HG03342 (cell line): ENCODE measurements around the gene RABGAP1L.
"Not testable (repeated sequence)": the region's sequence is repeated elsewhere in the genome, so short reads cannot be mapped to it uniquely, and the experiment has no call there.

ENCODE experiments used
- ATAC-seq: cut with Tn5 transposase; IDR thresholded peaks from one replicate; pipeline ENCODE4 v1.9.1; 2021; ENCODE audit warnings: mild to moderate bottlenecking, moderate library complexity; ENCODE audit not compliant: unreplicated experiment

RABGAP1L gene

DNA sequence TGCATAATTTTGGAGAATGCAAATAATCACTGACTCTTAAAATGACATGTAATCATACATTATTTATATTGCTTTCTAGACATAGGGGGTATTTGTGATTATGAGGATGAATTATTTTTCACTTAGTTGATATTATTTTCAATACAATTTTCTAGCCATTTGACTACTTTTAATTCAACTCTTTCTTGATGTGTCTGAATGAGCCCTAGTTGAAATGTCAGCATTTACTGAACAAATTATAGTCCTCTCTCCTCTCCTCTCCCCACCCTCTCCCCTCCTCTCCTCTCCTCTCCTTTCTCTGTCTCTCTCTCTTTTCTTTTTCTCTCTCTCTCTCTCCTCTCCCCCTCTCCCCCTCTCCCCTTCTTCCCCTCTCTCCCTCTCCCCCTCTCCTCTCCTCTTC is 483.1 kb downstream of the RABGAP1L start:
- ATAC-seq: no peak

DNA sequence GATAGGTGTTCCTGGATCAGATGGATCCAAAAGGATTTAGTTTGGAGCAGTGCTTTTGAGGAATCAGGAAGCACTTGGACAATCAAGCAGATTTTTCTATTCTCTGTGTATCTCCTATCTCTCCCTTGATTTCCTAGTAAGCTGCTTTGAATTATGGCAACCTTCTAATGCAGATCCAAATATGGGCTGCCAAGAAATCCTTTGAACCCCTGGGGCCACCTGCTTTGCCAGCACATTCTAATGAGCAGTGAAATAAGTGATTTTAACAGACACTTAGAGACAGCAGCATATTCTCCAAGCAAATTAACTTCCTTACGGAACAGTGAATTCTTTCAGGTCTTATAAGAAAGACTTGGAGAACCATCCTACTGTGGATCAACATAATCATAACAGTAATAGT is 483.9 kb downstream of the RABGAP1L start:
- no peak for ATAC-seq

DNA sequence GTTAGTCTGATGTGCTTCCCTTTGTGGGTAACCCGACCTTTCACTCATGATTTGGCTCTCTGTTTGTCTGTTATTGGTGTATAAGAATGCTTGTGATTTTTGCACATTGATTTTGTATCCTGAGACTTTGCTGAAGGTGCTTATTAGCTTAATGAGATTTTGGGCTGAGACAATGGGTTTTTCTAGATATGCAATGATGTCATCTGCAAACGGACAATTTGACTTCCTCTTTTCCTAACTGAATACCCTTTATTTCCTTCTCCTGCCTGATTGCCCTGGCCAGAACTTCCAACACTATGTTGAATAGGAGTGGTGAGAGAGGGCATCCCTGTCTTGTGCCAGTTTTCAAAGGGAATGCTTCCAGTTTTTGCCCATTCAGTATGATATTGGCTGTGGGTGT is 490.3 kb downstream of the RABGAP1L start:
- not testable (repeated sequence) for ATAC-seq

DNA sequence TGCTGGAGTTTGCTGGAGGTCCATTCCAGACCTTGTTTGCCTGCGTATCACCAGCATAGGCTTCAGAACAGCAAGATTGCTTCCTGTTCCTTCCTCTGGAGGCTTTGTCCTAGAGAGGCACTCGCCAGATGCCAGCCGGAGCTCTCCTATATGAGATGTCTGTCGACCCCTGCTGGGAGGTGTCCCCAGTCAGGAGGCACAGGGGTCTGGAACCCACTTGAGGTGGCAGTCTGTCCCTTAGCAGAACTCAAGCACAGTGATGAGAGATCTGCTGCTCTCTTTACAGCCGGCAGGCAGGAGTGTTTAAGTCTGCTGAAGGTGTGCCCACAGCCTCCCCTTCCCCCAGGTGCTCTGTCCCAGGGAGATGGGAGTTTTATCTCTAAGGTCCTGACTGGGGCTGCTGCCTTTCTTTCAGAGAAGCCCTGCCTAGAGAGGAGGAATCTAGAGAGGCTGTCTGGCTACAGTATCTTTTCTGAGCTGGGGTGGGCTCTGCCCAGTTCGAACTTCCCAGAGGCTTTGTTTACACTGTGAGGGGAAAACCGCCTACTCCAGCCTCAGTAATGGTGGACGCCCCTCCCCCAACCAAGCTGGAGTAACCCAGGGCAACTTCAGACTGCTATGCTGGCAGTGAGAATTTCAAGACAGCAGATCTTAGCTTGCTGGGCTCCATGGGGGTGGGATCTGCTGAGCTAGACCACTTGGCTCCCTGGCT is 493.4 kb downstream of the RABGAP1L start:
- no peak for ATAC-seq

GRCh38 chr1:174654560-174654959 is 495.2 kb downstream of the RABGAP1L start:
- no peak for ATAC-seq

DNA sequence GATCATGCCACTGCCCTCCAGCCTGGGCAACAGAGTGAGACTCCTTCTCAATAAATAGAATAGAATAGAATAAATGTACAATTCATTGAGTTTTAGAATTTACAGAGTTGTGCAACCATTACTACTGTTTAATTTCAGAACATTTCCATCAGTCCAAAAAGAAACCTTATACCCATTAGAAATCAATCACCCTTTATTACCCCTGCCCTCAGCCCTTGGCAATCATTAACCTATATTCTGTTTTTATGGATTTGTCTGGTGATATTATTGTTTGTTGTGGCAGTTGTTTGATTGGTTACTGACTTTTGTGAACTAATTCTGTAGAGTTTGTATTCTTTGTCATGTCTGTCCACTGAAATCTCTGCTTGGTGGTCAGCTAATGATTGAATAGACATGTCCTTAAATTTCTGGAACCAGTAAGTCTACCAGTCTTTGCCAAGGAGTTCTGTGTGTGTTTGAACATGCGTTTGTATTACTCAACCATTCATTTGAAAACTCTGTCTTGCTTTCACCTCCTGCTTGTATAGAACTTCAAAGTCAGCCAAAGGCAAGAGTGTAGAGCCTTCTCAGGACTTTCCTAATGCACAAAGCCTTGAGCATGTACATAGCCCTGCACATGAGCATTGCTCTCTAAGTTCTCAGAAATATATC is 497.2 kb downstream of the RABGAP1L start:
- ATAC-seq: no peak

GRCh38 chr1:174657411-174657810 is 498.1 kb downstream of the RABGAP1L start:
- no peak for ATAC-seq

DNA sequence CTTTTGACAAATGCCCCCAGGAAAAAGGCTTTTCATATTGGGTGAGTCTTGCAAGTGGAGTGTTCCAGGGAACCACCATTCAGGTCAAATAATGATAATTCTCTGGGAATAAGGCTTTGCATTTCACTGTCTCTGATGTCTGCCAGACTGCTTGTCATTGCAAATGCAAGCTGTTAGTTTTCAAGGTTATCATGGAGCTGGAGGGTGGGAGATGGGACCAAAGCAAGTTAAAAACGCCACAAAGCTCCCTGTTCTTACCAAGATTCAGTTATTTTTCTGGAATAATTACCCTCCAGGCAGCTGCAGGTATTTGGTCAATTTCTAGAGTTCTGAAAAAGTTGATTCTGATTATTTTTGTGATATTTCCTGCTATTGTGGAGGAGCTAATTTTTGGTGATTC is 498.6 kb downstream of the RABGAP1L start:
- ATAC-seq: no peak

DNA sequence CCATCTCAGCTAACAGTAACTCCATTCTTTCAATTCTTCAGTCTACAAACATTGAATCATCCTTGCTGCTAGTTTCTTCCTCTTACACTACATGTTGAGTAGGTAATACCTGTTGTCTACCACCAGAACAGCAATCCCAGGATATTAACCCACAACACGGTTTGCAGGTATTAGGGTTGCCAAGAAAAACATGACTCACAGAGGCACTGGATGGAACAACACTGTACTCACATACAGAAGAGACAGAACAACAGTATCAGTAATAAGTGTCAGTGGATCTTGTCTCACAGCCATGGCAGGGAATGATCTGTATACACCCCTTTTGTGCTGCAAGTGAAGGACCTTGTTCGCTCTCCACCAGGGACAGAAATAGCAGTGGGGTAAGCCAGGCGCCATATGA is 500.5 kb downstream of the RABGAP1L start:
- no peak for ATAC-seq

DNA sequence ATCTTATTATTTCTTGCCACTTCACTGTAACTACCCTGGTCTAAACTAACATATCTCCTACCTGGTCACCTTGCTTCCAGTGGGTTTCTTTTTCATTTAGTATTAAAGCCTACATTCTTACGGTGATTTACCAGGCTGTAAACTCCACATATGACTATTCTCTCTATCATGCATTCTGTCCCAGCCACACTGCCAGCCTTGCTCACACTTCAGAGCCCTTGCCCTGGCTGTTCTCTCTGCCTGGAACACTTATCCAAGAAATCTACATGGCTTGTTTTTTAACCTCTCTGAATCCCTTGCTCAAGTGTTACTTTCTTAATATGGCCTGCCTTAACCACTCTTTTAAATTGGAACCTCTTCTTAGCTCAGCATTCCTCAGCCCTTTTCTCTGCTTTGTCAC is 501.2 kb downstream of the RABGAP1L start:
- no peak for ATAC-seq

DNA sequence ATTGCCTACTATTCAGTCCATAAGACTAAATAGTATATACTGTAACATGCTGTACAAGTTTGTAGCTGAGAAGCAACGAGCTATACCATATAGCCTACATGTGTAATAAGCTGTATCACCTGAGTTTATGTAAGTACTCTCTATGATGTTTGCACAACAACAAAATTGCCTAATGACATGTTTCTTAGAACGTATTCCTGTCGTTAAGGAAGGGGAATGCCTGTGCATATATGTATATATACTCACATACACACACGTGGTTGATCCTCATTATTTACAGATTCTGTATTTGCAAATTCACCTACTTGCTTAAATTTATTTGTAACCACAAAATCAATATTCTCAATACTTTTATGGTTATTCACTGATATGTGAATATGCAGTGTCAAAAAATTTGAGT is 504.0 kb downstream of the RABGAP1L start:
- ATAC-seq: no peak

GRCh38 chr1:174666248-174666647 is 506.9 kb downstream of the RABGAP1L start:
- no peak for ATAC-seq

DNA sequence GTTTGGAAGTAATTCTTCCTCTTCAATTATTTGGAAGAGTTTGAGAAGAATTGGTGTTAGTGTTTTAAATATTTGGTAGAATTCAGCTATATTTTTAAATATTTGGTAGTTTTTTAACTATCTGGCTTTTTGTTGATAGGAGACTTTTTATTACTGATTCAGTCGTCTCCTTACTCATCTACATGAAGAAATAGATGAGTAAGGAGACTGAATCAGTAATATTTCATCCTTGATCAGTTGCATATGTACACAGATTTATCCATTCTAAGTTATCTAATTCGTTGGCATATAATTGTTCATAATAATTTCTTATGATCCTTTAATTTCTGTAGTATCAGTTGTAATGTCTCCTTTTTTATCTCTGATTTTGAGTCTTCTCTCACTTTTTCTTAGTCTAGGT is 512.5 kb downstream of the RABGAP1L start:
- no peak for ATAC-seq

DNA sequence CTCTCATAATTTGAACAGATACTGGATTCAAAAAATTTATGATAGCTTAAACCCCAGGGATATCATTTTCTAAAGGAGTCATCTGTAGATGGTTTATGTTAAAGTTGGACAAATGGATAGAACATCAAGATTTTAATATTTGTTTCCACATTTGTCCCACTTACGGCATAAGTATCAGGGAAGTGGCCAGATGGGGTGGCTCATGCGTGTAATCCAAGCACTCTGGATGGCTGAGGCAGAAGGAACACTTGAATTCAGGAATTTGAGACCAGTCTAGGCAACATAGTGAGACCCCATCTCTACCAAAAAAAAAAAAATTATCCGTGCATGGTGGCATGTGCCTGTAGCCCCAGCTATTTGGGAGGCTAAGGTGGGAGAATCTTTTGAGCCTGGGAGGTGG is 517.5 kb downstream of the RABGAP1L start:
- ATAC-seq: no peak

- no peak for ATAC-seq
Measured at GRCh38 chr1:174678657-174679056, 519.3 kb downstream of the RABGAP1L start.

DNA sequence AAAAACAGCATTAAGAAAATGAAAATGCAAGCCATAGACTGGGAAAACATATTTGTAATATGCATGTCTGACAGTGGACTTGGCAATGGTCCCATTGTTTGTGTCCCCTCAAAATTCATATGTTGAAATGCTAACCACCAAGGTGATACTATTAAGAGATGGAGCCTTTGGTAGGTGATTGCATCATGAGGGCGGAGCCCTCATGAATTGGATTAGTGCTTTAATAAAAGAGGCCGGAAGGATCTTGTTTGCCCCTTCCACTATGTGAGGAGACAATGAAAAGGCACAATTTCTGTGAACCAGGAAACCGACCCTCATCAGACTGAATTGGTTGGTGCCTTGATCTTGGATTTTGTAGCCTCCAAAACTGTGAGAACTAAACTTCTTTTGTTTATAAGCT is 520.8 kb downstream of the RABGAP1L start:
- ATAC-seq: no peak

DNA sequence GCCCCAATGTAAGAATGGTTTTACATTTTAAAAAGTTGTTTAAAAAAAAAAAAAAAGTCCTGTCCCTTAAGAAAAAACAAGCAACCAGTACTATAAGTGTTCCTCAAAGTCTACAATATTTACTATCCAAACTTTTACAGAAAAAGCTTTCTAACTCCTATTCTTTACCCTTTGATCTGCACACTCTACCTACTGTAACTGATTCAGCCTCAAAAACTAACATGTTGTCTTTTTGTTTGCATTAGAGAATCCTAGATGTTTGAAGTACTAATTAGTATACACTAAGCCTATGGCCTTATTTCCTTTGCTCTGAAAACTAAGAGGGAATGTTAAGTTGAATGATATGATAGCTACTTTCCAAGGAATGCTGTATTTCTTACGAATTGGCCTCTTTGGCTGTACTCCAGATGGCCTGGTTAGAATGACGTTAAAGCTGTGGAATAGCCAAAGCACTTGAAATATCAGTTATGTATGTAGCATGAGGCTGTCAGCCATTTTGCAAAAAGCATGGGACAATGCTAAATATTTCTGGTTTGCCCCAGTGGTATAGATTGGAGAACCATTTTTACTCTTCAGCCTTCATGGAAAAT is 523.2 kb downstream of the RABGAP1L start:
- ATAC-seq: no peak

DNA sequence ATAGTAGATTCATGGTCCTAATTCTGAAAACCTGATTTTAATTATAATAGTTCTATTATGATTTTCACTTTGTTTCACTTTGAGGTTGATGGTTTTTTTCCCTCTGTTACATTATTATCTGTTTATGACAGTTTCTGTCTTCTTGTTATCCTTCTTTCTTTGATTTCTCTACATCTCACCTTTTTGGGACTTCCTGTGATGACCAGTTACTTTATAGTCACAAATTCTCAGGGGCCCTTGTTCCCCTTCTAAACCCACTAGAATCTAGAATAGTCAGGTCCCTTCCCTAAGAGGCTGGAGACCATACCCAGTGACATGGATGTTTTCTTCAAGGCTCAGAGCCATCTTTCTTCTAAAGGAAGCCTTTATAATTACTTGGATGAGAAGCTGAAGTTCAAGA is 526.9 kb downstream of the RABGAP1L start:
- no peak for ATAC-seq

GRCh38 chr1:174689524-174689923 is 530.2 kb downstream of the RABGAP1L start:
- ATAC-seq: no peak

DNA sequence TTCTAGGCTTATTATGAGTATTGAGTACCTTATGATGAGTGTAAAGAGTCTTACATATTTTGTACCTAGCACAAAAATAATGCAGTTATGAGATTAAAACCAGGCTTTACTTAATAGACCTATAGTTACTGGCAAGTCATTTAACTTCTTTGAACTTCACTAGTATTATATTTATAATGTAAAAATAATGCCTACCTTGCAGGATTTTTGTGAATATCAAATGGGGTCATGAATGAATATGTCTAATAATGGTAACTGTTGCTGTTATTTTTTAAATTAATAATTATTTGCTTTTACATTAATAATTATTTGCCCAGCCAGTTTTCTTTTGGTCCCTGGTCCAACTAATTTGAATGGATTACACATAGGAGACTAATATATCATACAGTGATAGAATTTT is 530.9 kb downstream of the RABGAP1L start:
- no peak for ATAC-seq

DNA sequence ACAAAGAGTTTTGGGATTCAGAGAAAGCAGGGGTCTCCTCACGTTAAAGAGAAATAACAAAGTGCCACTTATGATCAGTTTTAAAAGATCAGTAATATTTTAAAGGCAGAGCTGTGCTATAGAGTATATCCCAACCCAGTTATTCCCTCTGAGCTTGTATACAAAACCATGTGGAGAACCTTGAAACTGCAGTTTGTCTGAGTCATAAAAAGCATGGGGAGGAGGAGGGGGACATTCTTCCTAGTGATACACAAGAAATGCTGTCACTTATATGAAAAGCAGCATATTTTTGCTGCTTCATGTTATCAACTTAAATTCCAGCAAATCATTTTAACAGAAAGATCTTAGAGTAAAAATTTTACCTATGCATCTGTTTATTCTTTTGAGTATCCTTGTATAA is 533.0 kb downstream of the RABGAP1L start:
- ATAC-seq: no peak

DNA sequence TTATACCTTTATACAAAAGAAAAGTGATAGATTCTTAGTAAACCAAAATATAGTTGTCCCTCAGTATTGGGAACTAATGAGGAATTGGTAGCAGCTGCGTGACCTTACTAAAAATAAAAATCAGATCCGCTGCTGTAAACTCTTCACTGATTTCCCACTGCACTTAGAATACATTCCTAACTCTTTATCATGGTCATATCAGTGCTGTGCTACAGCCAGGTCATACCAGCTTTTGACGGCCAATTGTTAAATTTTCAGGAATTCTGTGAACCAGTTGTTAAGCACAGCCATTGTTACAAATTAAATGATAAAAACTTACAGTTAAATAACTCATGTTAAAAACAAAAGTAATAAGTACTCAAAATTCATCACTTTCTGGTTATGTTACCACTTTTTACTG is 533.8 kb downstream of the RABGAP1L start:
- ATAC-seq: no peak
